ENCODE results near the gene ZNF227.

ZNF227 gene

GRCh38 chr19:44254496-44254895 is 42.2 kb downstream of the ZNF227 start:
- Histone ChIP-seq H3K27me3 (ENCODE audit: insufficient read depth, poor library complexity, severe bottlenecking) (no peaks in the 10 kb centered on the region), H3K27ac (replicated peaks) (no peak overlapping the region), H3K4me3 (replicated peaks; ENCODE audit: insufficient read depth, low read length) (no peak overlapping the region)
- DNase-seq (ENCODE audit: low read depth in 1 of 2, low spot score in 1 of 2): no peak
- TF ChIP-seq POLR2AphosphoS5 (IDR thresholded peaks at IDR 0.05; ENCODE audit: low read depth) (no peak), GABPA (IDR thresholded peaks at IDR 0.05; ENCODE audit: low read depth) (no peak), REST (IDR thresholded peaks at IDR 0.05; ENCODE audit: insufficient replicate concordance, low read depth) (no peak), CTCF (IDR thresholded peaks at IDR 0.05; ENCODE audit: insufficient read depth, low read length) (no peak), SPI1 (IDR thresholded peaks at IDR 0.05; ENCODE audit: borderline replicate concordance, low read depth) (no peak)

- no peak overlapping the region for H3K4me3 ChIP-seq (replicated peaks; ENCODE audit: insufficient read depth, low read length)
- no peaks in the 10 kb centered on the region for H3K27me3 ChIP-seq (ENCODE audit: insufficient read depth, poor library complexity, severe bottlenecking)
- no peak overlapping the region for H3K27ac ChIP-seq (replicated peaks)
- no peak for DNase-seq (ENCODE audit: low read depth in 1 of 2, low spot score in 1 of 2)
- no peak for TF ChIP-seq SPI1 (IDR thresholded peaks at IDR 0.05; ENCODE audit: borderline replicate concordance, low read depth)
These were observed 43.5 kb downstream of the ZNF227 start for GRCh38 chr19:44255705-44256411.

- H3K4me3 ChIP-seq (replicated peaks; ENCODE audit: insufficient read depth, low read length): no peak overlapping the region
- TF ChIP-seq POLR2AphosphoS5 (IDR thresholded peaks at IDR 0.05; ENCODE audit: low read depth) (no peak), REST (IDR thresholded peaks at IDR 0.05; ENCODE audit: insufficient replicate concordance, low read depth) (no peak), CTCF (IDR thresholded peaks at IDR 0.05; ENCODE audit: insufficient read depth, low read length) (no peak), SPI1 (IDR thresholded peaks at IDR 0.05; ENCODE audit: borderline replicate concordance, low read depth) (no peak), GABPA (IDR thresholded peaks at IDR 0.05; ENCODE audit: low read depth) (no peak)
- no peaks in the 10 kb centered on the region for H3K27me3 ChIP-seq (ENCODE audit: insufficient read depth, poor library complexity, severe bottlenecking)
- no peak overlapping the region for H3K27ac ChIP-seq (replicated peaks)
- no peak for DNase-seq (ENCODE audit: low read depth in 1 of 2, low spot score in 1 of 2)
These were observed 45.8 kb downstream of the ZNF227 start for GRCh38 chr19:44258136-44258535.

GRCh38 chr19:44258835-44259413 is 46.6 kb downstream of the ZNF227 start:
- no peak overlapping the region for H3K4me3 ChIP-seq (replicated peaks; ENCODE audit: insufficient read depth, low read length)
- no peaks in the 10 kb centered on the region for H3K27me3 ChIP-seq (ENCODE audit: insufficient read depth, poor library complexity, severe bottlenecking)
- no peak for DNase-seq (ENCODE audit: low read depth in 1 of 2, low spot score in 1 of 2)
- no peak overlapping the region for H3K27ac ChIP-seq (replicated peaks)
- TF ChIP-seq GABPA (IDR thresholded peaks at IDR 0.05; ENCODE audit: low read depth) (no peak), POLR2AphosphoS5 (IDR thresholded peaks at IDR 0.05; ENCODE audit: low read depth) (no peak)

GRCh38 chr19:44260343-44260681 is 48.0 kb downstream of the ZNF227 start:
- peak overlapping the region; percentile 32; the same call in 1 of the 2 replicates for H3K27ac ChIP-seq (replicated peaks)
- no peak for DNase-seq (ENCODE audit: low read depth in 1 of 2, low spot score in 1 of 2)
- no peaks in the 10 kb centered on the region for H3K27me3 ChIP-seq (ENCODE audit: insufficient read depth, poor library complexity, severe bottlenecking)
- no peak for TF ChIP-seq POLR2AphosphoS5 (IDR thresholded peaks at IDR 0.05; ENCODE audit: low read depth)
- TF ChIP-seq SPI1 (IDR thresholded peaks at IDR 0.05; ENCODE audit: borderline replicate concordance, low read depth): no peak
- TF ChIP-seq REST (IDR thresholded peaks at IDR 0.05; ENCODE audit: insufficient replicate concordance, low read depth): no peak
- TF ChIP-seq GABPA (IDR thresholded peaks at IDR 0.05; ENCODE audit: low read depth): no peak
- H3K4me3 ChIP-seq (replicated peaks; ENCODE audit: insufficient read depth, low read length): no peak overlapping the region
